ENCODE results near the gene GSTA1. TPM values are rescaled to one million over a fixed set of nuclear protein-coding genes. Genes with fewer than 3 reads are reported as not detected.
"Not testable (repeated sequence)": the region's sequence is repeated elsewhere in the genome, so short reads cannot be mapped to it uniquely, and the experiment has no call there.

GSTA1 gene
- total RNA-seq = under 1 TPM in 2 of 4 donors, not detected in 2; 0.90 to 0.95 TPM

- intact Hi-C loops (cut with DNase I; ENCODE audit: low total_unique reads); H3K27me3 ChIP-seq: not testable (repeated sequence)
Observed at GRCh38 chr6:52803668-52804255, at the start of gene GSTA1. GSTA1 (minus strand) TSS chr6:52803816; CDS start chr6:52799267, 4,549 bp downstream.

GRCh38 chr6:52849137-52849536, 45.5 kb upstream of the GSTA1 start:
- Histone ChIP-seq H3K4me3 (no peak overlapping the region), H3K27me3 (no peaks in the 10 kb centered on the region), H3K36me3 (no peaks in the 10 kb centered on the region), H3K9me3 (no peaks in the 10 kb centered on the region), H3K27ac (no peak overlapping the region), H3K4me1 (no peaks in the 10 kb centered on the region)
- TF ChIP-seq CTCF (IDR thresholded peaks at IDR 0.05) = no peak
- TF ChIP-seq POLR2A (IDR thresholded peaks at IDR 0.05) = no peak
- intact Hi-C loops (cut with DNase I; ENCODE audit: low total_unique reads) = no loop called here
- DNase-seq = no peak

More at GRCh38 chr6:52803668-52804255, at the start of gene GSTA1:
- H3K4me1 ChIP-seq, H3K27ac ChIP-seq, H3K9me3 ChIP-seq, DNase-seq, H3K4me3 ChIP-seq, H3K36me3 ChIP-seq: not testable (repeated sequence)

- no peaks in the 10 kb centered on the region for H3K4me1 ChIP-seq
- H3K27ac ChIP-seq = no peak overlapping the region
- H3K36me3 ChIP-seq = no peaks in the 10 kb centered on the region
- H3K9me3 ChIP-seq = no peaks in the 10 kb centered on the region
- no peak for DNase-seq
- H3K4me3 ChIP-seq = no peak overlapping the region
- no peaks in the 10 kb centered on the region for H3K27me3 ChIP-seq
- TF ChIP-seq POLR2A (IDR thresholded peaks at IDR 0.05) = no peak
- no peak for TF ChIP-seq CTCF (IDR thresholded peaks at IDR 0.05)
- intact Hi-C loops (cut with DNase I; ENCODE audit: low total_unique reads) = no loop called here
Observed at GRCh38 chr6:52846002-52846401, 42.4 kb upstream of the GSTA1 start.

- Histone ChIP-seq H3K27ac (no peak overlapping the region), H3K36me3 (no peaks in the 10 kb centered on the region), H3K4me3 (no peak overlapping the region), H3K27me3 (no peaks in the 10 kb centered on the region), H3K9me3 (no peaks in the 10 kb centered on the region), H3K4me1 (no peaks in the 10 kb centered on the region)
- DNase-seq = no peak
- TF ChIP-seq CTCF (IDR thresholded peaks at IDR 0.05) (no peak), POLR2A (IDR thresholded peaks at IDR 0.05) (no peak)
- intact Hi-C loops (cut with DNase I; ENCODE audit: low total_unique reads) = no loop called here
Observed at GRCh38 chr6:52843605-52844004, 40.0 kb upstream of the GSTA1 start.

- no peaks in the 10 kb centered on the region for H3K27me3 ChIP-seq
- H3K4me1 ChIP-seq = no peaks in the 10 kb centered on the region
- TF ChIP-seq CTCF (IDR thresholded peaks at IDR 0.05) = no peak
- TF ChIP-seq POLR2A (IDR thresholded peaks at IDR 0.05) = no peak
- no peak within 1 kb of the TSS for H3K27ac ChIP-seq
- DNase-seq = no peak
- H3K4me3 ChIP-seq = no peak within 1 kb of the TSS
- intact Hi-C loops (cut with DNase I; ENCODE audit: low total_unique reads) = no loop called here
- H3K36me3 ChIP-seq = no peaks in the 10 kb centered on the region
- no peaks in the 10 kb centered on the region for H3K9me3 ChIP-seq
Observed at GRCh38 chr6:52840763-52841585, 37.4 kb upstream of the GSTA1 start, which contains the start of gene GSTA5. GSTA5 (minus strand) TSS chr6:52840813.

All from uterus (tissue), 4 donors.